ENCODE data around the gene KCNS1. TPM values are rescaled to one million over a fixed set of nuclear protein-coding genes. Genes with fewer than 3 reads are reported as not detected.

The KCNS1 gene
- total RNA-seq, 2 donors from 2014 or later, result 0.18 to 1.5 TPM

DNA sequence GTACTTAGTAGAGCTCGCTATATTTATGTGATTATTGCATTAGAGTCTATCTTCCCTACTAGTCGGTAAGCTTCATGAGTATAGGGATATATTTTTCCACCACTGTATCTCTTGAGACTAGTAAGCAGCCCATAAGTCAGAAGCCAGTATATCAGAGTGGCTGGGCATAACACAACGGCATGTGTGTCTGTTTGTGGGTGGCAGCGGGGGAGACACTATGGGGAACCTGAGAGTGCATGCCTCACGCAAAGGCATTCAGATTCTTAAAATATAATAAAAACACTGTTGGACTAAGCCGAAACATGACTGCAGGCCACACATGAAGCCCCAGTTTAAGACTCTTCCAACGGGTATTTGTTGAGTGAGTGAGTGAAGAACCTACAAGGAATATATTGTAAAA lies 8.0 kb downstream of the KCNS1 start:
- TF ChIP-seq, protein P1, sequence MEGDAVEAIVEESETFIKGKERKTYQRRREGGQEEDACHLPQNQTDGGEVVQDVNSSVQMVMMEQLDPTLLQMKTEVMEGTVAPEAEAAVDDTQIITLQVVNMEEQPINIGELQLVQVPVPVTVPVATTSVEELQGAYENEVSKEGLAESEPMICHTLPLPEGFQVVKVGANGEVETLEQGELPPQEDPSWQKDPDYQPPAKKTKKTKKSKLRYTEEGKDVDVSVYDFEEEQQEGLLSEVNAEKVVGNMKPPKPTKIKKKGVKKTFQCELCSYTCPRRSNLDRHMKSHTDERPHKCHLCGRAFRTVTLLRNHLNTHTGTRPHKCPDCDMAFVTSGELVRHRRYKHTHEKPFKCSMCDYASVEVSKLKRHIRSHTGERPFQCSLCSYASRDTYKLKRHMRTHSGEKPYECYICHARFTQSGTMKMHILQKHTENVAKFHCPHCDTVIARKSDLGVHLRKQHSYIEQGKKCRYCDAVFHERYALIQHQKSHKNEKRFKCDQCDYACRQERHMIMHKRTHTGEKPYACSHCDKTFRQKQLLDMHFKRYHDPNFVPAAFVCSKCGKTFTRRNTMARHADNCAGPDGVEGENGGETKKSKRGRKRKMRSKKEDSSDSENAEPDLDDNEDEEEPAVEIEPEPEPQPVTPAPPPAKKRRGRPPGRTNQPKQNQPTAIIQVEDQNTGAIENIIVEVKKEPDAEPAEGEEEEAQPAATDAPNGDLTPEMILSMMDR (conservative IDR thresholded peaks at IDR 0.05), result no peak
- Mint-ChIP-seq H3K27me3 (ENCODE audit: insufficient read depth) (peaks cover 12% of the 10 kb centered on the region), H3K4me3 (no peak overlapping the region), H3K36me3 (ENCODE audit: low read depth) (no peaks in the 10 kb centered on the region), H3K4me1 (peaks cover 8% of the 10 kb centered on the region), H3K9me3 (peaks cover 5% of the 10 kb centered on the region), H3K27ac (no peak overlapping the region)
- no peaks in the 10 kb centered on the region for H3K9me3 ChIP-seq (ENCODE audit: control insufficient read depth, low read length)
- no peak overlapping the region for H3K4me3 ChIP-seq (ENCODE audit: low read length)
- no peak overlapping the region for H3K27ac ChIP-seq (ENCODE audit: low read depth, low read length)
- H3K9ac ChIP-seq (ENCODE audit: extremely low read depth, low read length, poor library complexity, severe bottlenecking), result no peak overlapping the region
- H3K36me3 ChIP-seq (ENCODE audit: control insufficient read depth, insufficient read depth, low read length), result no peaks in the 10 kb centered on the region
- WGBS, 2 experiments (ENCODE audit: insufficient coverage in 1 of 2, insufficient read length in 1 of 2), result 90 to 93% methylated on average over 2 to 7 of the region's 7 CpGs
- H3K27me3 ChIP-seq (ENCODE audit: control insufficient read depth, insufficient read depth, low read length, poor library complexity, severe bottlenecking), result no peaks in the 10 kb centered on the region
- DNase-seq, result no peak
- H3K4me1 ChIP-seq (ENCODE audit: control insufficient read depth, insufficient read depth, low read length), result no peaks in the 10 kb centered on the region

DNA sequence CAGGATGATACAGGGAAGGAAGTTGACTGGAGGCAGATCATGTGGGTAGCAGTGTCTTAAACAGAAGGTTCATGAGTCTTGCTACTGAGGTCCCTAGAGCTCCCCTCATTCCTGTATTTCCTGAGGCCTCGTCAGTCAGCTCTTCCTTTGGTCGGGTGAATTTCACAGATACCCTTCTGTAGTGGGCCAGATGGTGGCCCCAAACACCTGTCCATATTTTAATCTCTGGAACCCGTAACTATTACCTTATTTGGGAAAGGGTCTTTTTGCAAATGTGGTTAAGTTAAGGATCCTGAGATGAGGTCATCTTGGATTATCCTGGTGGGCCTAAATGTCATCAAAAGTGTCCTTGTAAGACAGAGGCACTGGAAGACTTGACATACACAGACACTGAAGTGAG lies 9.6 kb downstream of the KCNS1 start:
- Mint-ChIP-seq H3K9me3 (no peaks in the 10 kb centered on the region), H3K27ac (no peak overlapping the region), H3K27me3 (ENCODE audit: insufficient read depth) (no peaks in the 10 kb centered on the region), H3K36me3 (ENCODE audit: low read depth) (peaks cover 3% of the 10 kb centered on the region), H3K4me3 (no peak overlapping the region), H3K4me1 (peaks cover 11% of the 10 kb centered on the region)
- H3K27me3 ChIP-seq (ENCODE audit: control insufficient read depth, insufficient read depth, low read length, poor library complexity, severe bottlenecking), result no peaks in the 10 kb centered on the region
- no peak overlapping the region for H3K9ac ChIP-seq (ENCODE audit: extremely low read depth, low read length, poor library complexity, severe bottlenecking)
- DNase-seq, result no peak
- H3K36me3 ChIP-seq (ENCODE audit: control insufficient read depth, insufficient read depth, low read length), result no peaks in the 10 kb centered on the region
- H3K27ac ChIP-seq (ENCODE audit: low read depth, low read length), result no peak overlapping the region
- TF ChIP-seq, protein P1 (conservative IDR thresholded peaks at IDR 0.05), result no peak
- no peak overlapping the region for H3K4me3 ChIP-seq (ENCODE audit: low read length)
- H3K4me1 ChIP-seq (ENCODE audit: control insufficient read depth, insufficient read depth, low read length), result no peaks in the 10 kb centered on the region
- 93 to 100% methylated on average over 2 to 3 of the region's 3 CpGs for WGBS, 2 experiments (ENCODE audit: insufficient coverage in 1 of 2, insufficient read length in 1 of 2)
- H3K9me3 ChIP-seq (ENCODE audit: control insufficient read depth, low read length), result no peaks in the 10 kb centered on the region

DNA sequence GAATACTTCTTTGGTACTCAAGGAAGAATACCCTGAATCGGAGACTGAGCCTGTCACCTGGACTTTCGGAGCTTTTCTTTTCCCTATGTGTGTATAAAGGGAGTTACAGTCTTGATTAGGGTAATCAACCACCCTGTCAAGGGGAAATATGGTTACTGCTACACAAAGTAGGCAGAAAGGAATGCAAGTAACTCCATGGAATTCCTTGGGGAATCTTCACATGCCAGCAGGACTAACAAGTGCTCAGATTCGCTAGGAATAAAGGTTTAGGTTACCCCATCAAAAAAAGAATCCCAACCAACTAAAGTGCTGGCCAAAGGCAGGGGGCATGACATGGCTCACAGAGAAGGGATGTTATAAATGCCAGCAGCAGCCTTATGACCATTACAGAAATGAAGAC lies 10.4 kb downstream of the KCNS1 start:
- H3K36me3 ChIP-seq (ENCODE audit: control insufficient read depth, insufficient read depth, low read length), result no peaks in the 10 kb centered on the region
- TF ChIP-seq, protein P1 (conservative IDR thresholded peaks at IDR 0.05), result no peak
- H3K9ac ChIP-seq (ENCODE audit: extremely low read depth, low read length, poor library complexity, severe bottlenecking), result no peak overlapping the region
- no peak overlapping the region for H3K27ac ChIP-seq (ENCODE audit: low read depth, low read length)
- no peaks in the 10 kb centered on the region for H3K9me3 ChIP-seq (ENCODE audit: control insufficient read depth, low read length)
- H3K9me3 Mint-ChIP-seq, result no peaks in the 10 kb centered on the region
- DNase-seq, result no peak
- no peaks in the 10 kb centered on the region for H3K27me3 Mint-ChIP-seq (ENCODE audit: insufficient read depth)
- no peaks in the 10 kb centered on the region for H3K27me3 ChIP-seq (ENCODE audit: control insufficient read depth, insufficient read depth, low read length, poor library complexity, severe bottlenecking)
- peaks cover 11% of the 10 kb centered on the region for H3K36me3 Mint-ChIP-seq (ENCODE audit: low read depth)
- H3K4me1 ChIP-seq (ENCODE audit: control insufficient read depth, insufficient read depth, low read length), result no peaks in the 10 kb centered on the region
- 91 to 100% methylated on average over 2 to 3 of the region's 3 CpGs for WGBS, 2 experiments (ENCODE audit: insufficient coverage in 1 of 2, insufficient read length in 1 of 2)
- H3K4me3 Mint-ChIP-seq, result no peak overlapping the region
- H3K27ac Mint-ChIP-seq, result no peak overlapping the region
- peaks cover 7% of the 10 kb centered on the region for H3K4me1 Mint-ChIP-seq
- H3K4me3 ChIP-seq (ENCODE audit: low read length), result no peak overlapping the region

All from endodermal cell (in vitro differentiated cells).